ENCODE measurements around the gene MTR.

The MTR gene

DNA sequence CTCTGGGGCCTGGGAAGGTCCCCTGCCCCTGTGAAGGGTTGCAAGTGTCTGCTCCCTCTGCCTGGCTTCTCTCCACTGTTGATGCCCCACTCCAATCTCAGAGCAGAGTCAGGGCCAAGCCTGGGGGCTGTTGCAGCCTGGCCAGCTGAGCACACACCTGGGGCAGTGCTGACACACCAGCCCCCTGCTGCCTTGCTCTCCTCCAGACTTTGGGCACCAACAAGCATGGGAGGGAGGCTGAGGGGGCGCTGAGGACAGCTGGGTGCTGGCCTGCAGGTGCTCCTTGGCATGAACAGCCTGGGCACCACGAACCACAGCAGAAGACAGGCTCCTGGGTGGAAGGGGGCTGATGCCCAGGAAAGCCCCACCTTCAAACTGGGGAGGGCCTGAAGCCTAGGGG lies 9.6 kb upstream of the MTR start:
- no peak for DNase-seq

GRCh38 chr1:236786453-236786852 lies 8.6 kb upstream of the MTR start:
- no peak for DNase-seq

DNA sequence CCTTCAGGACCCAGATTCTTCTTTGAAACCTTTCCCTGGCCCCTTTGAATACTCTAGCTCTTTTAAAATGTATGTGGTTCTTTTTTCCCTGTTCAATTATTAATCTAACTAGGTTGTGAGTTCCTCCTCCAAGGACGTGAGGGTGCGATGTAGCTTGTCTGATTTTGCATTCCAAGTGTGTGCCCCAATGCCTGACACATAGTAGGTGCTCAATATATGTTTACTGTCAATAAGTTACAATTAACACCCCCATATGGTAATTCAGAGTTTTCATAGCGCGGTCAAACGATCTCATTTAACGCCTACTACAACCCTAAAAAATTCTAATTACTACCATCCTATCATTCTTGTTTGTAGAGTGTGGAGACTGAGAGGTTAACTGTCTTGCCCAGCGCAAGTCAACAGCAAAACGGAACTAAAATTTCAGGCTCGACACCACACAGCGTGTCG lies 482 bp upstream of the MTR start:
- DNase-seq = no peak

- no peak for DNase-seq
Observed at GRCh38 chr1:236795757-236796667, 920 bp downstream of the MTR start.

- DNase-seq = no peak
Observed at GRCh38 chr1:236799001-236799400, 3.9 kb downstream of the MTR start.

DNA sequence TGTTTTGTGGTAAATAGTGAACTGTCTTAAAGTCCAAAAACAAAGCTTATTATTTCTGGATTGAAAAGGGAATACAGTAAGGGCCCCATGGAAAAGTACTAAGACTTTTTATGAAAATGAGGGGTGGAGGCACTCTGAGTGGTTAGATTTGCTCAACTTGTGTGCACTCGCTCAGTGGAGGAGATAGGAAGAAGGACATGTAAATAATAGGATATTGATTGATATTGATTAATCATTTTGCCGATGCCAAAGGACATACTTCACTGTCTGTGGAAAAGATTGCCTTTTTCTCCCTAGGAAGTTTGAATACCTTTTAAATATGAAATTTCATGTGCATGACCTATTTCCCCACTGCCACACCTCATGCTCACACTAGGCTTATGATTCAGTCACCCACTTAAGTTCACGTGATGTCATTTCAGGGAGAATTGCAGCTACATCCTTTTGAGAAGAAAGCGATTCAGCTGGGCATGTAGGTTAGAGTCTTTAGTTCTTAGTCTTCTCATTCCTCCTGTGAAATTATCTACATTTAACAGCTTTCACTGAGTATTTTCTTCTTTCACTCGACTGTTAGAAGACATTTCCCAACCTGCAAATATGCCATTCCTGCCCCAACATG lies 5.0 kb downstream of the MTR start:
- no peak for DNase-seq

DNA sequence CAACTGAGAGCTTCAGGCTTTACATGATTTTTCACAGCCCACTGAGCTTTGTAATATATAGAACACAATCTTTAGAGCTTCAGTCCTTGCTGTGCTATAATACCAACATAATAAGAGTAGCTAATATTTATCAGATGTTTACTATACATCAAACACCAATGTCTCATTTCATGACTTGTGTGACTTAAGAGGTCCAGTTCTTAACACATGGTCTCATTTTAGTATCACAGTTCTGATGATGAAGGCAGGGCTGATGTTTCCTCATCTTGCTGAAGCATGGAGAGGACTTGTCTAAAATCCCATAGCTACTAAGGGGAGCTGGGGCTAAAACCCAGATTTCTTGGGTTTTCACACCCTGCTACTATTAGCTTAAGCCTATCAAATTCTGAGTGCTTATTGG lies 5.5 kb downstream of the MTR start:
- DNase-seq = no peak

- DNase-seq = no peak
Observed at GRCh38 chr1:236802264-236802663, 7.2 kb downstream of the MTR start.

GRCh38 chr1:236806634-236807033 lies 11.5 kb downstream of the MTR start:
- DNase-seq = no peak

DNA sequence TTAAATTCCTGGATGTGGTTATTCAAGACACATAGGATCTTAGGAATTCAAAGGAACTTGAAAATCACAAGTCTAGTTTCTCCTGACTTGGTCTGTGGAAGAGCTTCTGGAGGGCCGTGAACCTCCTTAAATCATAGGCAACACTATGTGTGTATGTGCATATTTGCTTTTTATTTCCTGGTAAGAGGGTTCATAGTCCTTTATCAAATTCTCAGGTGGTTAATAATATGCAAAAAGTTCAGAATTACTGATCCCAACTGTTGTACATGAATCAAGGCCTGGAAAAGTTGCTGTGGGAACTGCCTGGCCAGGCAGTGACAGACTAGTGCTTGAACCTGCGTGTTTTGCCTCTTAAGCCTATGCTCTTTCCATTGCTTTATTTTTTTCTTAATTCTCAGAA lies 12.9 kb downstream of the MTR start:
- DNase-seq = no peak

DNA sequence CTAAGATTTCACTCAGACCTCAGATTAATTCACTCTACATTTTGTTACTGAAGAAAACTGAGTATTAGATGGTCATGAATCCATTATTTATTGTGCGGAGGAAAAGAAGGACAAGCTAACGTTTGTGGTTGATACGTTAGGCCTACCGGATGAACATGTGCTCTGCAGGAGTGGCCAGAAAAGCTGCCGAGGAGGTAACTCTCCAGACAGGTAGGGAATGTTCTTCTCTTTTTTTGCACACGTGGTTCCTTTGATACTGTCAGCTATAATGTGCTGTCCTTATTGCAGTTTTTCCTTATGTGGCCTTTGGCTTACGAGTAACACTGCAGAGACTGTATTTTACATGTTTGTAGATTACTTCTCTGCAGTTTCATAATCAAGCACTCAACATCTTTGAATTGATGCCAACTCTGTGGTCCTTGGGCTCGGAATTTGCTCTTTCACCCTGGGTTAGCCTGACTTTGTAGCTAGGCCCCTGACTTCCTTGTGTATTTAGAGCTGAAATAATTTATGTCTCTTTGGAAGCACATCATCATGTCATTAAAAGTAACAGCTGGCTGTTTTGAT lies 13.6 kb downstream of the MTR start:
- DNase-seq = no peak

- DNase-seq = no peak
Observed at GRCh38 chr1:236809148-236809547, 14.1 kb downstream of the MTR start.

GRCh38 chr1:236810018-236810417 lies 14.9 kb downstream of the MTR start:
- no peak for DNase-seq

- DNase-seq = no peak
Observed at GRCh38 chr1:236812334-236813030, 17.4 kb downstream of the MTR start.

DNA sequence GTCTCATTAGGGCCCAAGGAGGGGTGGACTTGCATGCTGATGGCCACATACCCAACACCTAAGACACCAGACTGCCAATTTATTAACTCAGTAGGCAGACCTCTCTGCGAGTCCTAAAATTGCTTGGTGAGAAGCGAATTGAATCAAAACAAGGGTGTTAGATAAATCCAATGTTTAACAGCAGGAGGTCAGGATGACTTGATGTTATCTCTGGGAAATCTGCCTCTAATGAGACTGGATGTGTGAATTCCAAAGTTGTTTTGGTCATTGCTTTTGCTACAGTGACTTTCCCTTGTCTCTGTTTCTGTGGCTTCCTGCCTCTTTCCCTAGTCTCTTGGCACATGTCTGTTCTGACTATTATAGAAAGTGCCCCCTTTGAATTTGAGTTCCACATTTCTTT lies 20.8 kb downstream of the MTR start:
- no peak for DNase-seq

DNA sequence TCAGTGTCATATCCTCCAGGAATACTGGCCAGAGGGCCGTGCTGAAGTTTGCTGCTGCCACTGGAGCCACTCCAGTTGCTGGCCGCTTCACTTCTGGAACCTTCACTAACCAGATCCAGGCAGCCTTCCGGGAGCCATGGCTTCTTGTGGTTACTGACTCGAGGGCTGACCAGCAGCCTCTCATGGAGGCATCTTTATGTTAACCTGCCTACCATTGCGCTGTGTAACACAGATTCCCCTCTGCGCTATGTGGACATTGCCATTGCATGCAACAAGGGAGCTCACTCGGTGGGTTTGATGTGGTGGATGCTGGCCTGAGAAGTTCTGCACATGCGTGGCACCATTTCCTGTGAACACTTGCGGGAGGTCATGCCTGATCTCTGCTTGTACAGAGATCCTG lies 24.8 kb downstream of the MTR start:
- DNase-seq = no peak

- DNase-seq = no peak
Observed at GRCh38 chr1:236821091-236821627, 26.1 kb downstream of the MTR start.

DNA sequence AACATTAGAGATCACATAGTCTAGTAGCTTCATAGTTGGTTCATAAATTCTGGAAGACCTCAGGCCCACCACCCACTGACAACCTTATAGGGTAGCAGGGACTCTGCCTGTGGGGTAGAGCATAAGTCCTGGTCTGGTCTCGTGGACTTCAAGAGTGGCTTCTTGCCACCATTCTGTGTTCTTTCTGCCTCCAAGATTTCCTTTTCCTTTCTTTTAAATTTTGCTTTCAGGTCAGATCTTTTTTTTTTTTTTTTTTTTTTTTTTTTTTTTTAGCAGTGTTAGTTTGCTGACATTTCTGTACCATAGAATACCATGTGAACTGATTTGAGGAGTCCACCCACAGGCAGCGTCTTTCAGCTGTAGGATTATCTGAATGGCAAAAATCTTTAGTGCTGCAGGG lies 28.5 kb downstream of the MTR start:
- no peak for DNase-seq

- no peak for DNase-seq
Observed at GRCh38 chr1:236829085-236829484, 34.0 kb downstream of the MTR start.

GRCh38 chr1:236830116-236830515 lies 35.0 kb downstream of the MTR start:
- no peak for DNase-seq

- no peak for DNase-seq
Observed at GRCh38 chr1:236830560-236830959, 35.5 kb downstream of the MTR start.

DNA sequence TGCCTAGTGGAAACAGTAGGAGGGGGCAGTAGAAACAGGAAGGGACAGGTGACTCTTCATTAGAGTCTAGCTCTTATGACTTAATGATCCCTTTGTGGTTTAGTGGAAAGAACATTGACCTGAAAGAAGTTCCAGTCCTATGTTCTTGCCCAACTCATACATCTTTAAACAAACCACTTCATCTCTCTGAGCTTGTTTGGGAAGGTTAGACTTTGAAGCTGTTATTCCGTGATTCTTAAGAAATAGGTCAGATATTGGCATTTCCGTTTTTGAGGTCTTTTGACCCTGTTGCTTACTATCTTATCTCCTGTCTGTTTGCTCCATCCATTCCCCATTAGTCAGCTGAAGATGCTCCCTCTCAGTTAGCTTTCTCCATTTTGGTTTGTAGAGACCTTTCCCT lies 38.5 kb downstream of the MTR start:
- no peak for DNase-seq

GRCh38 chr1:236834876-236835275 lies 39.8 kb downstream of the MTR start:
- no peak for DNase-seq
